ENCODE results near the gene FAM217B. TPM values are rescaled to one million over a fixed set of nuclear protein-coding genes. Genes with fewer than 3 reads are reported as not detected.

The FAM217B gene
- polyA plus RNA-seq, 1 of the 3 experiments (the other 2 are of a cell fraction) = 3.0 TPM

- peak overlapping the region; percentile 78 to 98; a peak in 3 of 4 replicates for H3K27ac ChIP-seq (ENCODE audit: low read depth in 2 of 2, low read length in 1 of 2)
- TF ChIP-seq TEAD4 (IDR thresholded peaks at IDR 0.05; ENCODE audit: borderline replicate concordance, insufficient read depth) (no peak), YY1 (IDR thresholded peaks at IDR 0.05; ENCODE audit: low read depth) (no peak), NRF1 (IDR thresholded peaks at IDR 0.05; ENCODE audit: low read depth, low read length) (no peak), SMC3 (IDR thresholded peaks at IDR 0.05; ENCODE audit: low read depth, low read length) (no peak), FOSL2 (IDR thresholded peaks at IDR 0.05; ENCODE audit: borderline replicate concordance, low read depth) (no peak), JUND (IDR thresholded peaks at IDR 0.05) (no peak)
- H3K9me3 ChIP-seq = no peaks in the 10 kb centered on the region
- peaks cover 22 to 26% of the 10 kb centered on the region in 2 experiments for H3K36me3 ChIP-seq (replicated peaks in 1 of 2; ENCODE audit: control insufficient read depth in 1 of 2, insufficient read depth in 2 of 2, low read length in 1 of 2)
- peaks cover 12% of the 10 kb centered on the region for H3F3A ChIP-seq (replicated peaks; ENCODE audit: insufficient read depth)
- peak overlapping the region; percentile 88 for H3K4me2 ChIP-seq
- peaks cover 37% of the 10 kb centered on the region for H3K79me2 ChIP-seq (ENCODE audit: insufficient read depth)
- CTCF ChIA-PET = interaction anchor here (1.6 to 9.8 kb wide), 3 partner anchors 12 to 156 kb away, joined by 3 to 95 read pairs (median 11); no protein-coding TSS in a partner anchor
- POLR2A ChIA-PET = interaction anchor here (1.1 kb wide), 1 partner anchor 10 kb away, joined by 4 read pairs; no protein-coding TSS in a partner anchor
- H3K4me1 ChIP-seq (ENCODE audit: control insufficient read depth in 1 of 2, insufficient read depth in 2 of 2, low read depth in 1 of 2, low read length in 1 of 2) = peaks cover 8 to 21% of the 10 kb centered on the region in 2 experiments; a peak in 3 of 4 replicates
- peak overlapping the region; percentile 89; the same call in 1 of the 2 replicates for H2AFZ ChIP-seq (ENCODE audit: low read depth)
- 96% methylated on average over 41 of the region's 104 CpGs for WGBS (ENCODE audit: low lambda C conversion rate)
- DNase-seq = no peak
- peak overlapping the region; percentile 77 to 89 for H3K4me3 ChIP-seq (ENCODE audit: low read depth in 2 of 2, low read length in 1 of 2)
- peak overlapping the region; percentile 71; the same call in 1 of the 2 replicates for H3K9ac ChIP-seq
- H4K20me1 ChIP-seq (ENCODE audit: insufficient read depth) = no peaks in the 10 kb centered on the region
- H3K27me3 ChIP-seq (ENCODE audit: insufficient read depth) = no peaks in the 10 kb centered on the region
- no peaks in the 10 kb centered on the region for H3K9me2 ChIP-seq
These were observed 924 bp upstream of the FAM217B start for GRCh38 chr20:59939052-59939878.

DNA sequence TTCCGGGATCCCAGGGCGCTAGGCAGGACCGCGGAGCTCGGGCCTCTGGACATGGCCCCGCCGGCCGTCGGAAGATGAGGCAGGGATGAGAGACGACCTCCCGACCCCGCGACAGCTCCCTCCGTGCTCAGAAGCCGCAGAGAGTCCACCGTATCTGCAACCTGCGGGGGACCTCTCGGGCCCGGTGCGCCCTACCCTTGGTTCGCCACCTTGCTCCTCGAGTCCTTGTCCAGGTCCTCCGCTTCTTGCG, 385 bp upstream of the FAM217B start:
- Histone ChIP-seq H2AFZ (ENCODE audit: low read depth) (peak overlapping the region; percentile 89), H3K79me2 (ENCODE audit: insufficient read depth) (peaks cover 37% of the 10 kb centered on the region), H3K9ac (peak overlapping the region; percentile 71), H3K27me3 (ENCODE audit: insufficient read depth) (no peaks in the 10 kb centered on the region), H3K36me3 (replicated peaks in 1 of 2; ENCODE audit: control insufficient read depth in 1 of 2, insufficient read depth in 2 of 2, low read length in 1 of 2) (peaks cover 22 to 31% of the 10 kb centered on the region in 2 experiments), H3F3A (replicated peaks; ENCODE audit: insufficient read depth) (peaks cover 10% of the 10 kb centered on the region), H3K4me1 (ENCODE audit: control insufficient read depth in 1 of 2, insufficient read depth in 2 of 2, low read depth in 1 of 2, low read length in 1 of 2) (peaks cover 8 to 19% of the 10 kb centered on the region in 2 experiments; a peak in 3 of 4 replicates), H3K9me3 (no peaks in the 10 kb centered on the region), H3K4me2 (peak overlapping the region; percentile 88), H3K27ac (ENCODE audit: low read depth in 2 of 2, low read length in 1 of 2) (peak overlapping the region; percentile 78 to 98), H3K4me3 (ENCODE audit: low read depth in 2 of 2, low read length in 1 of 2) (peak overlapping the region; percentile 77 to 89), H3K9me2 (no peaks in the 10 kb centered on the region), H4K20me1 (ENCODE audit: insufficient read depth) (no peaks in the 10 kb centered on the region)
- no peak for TF ChIP-seq TEAD4 (IDR thresholded peaks at IDR 0.05; ENCODE audit: borderline replicate concordance, insufficient read depth)
- TF ChIP-seq JUND (IDR thresholded peaks at IDR 0.05) = no peak
- no peak for TF ChIP-seq FOXJ3 (CRISPR knock-in tag; IDR thresholded peaks at IDR 0.05)
- TF ChIP-seq NFIC (IDR thresholded peaks at IDR 0.05; ENCODE audit: borderline replicate concordance) = no peak
- TF ChIP-seq RAD21 (IDR thresholded peaks at IDR 0.05; ENCODE audit: low read length) = no peak
- TF ChIP-seq TCF12 (IDR thresholded peaks at IDR 0.05) = no peak
- TF ChIP-seq FOXM1 (IDR thresholded peaks at IDR 0.05; ENCODE audit: low read depth) = no peak
- TF ChIP-seq PBX3 (IDR thresholded peaks at IDR 0.05) = no peak
- TF ChIP-seq FOSL2 (IDR thresholded peaks at IDR 0.05; ENCODE audit: borderline replicate concordance, low read depth) = no peak
- DNase-seq = peak; percentile 67
- ChIA-PET POLR2A (interaction anchor here (1.1 kb wide), 1 partner anchor 10 kb away, joined by 4 read pairs; no protein-coding TSS in a partner anchor), CTCF (interaction anchor here (1.6 to 9.8 kb wide), 3 partner anchors 12 to 156 kb away, joined by 3 to 95 read pairs (median 11); no protein-coding TSS in a partner anchor)
- WGBS (ENCODE audit: low lambda C conversion rate) = 11% methylated on average over 10 of the region's 24 CpGs

All from SK-N-SH (cell line).